GM19372 (cell line): ENCODE data around the gene PPM1H.

Experiments used
- ATAC-seq: cut with Tn5 transposase; IDR thresholded peaks from one replicate; pipeline ENCODE4 v1.9.1; 2021; ENCODE audit warnings: mild to moderate bottlenecking, low read depth, moderate library complexity; ENCODE audit not compliant: unreplicated experiment

The PPM1H gene

DNA sequence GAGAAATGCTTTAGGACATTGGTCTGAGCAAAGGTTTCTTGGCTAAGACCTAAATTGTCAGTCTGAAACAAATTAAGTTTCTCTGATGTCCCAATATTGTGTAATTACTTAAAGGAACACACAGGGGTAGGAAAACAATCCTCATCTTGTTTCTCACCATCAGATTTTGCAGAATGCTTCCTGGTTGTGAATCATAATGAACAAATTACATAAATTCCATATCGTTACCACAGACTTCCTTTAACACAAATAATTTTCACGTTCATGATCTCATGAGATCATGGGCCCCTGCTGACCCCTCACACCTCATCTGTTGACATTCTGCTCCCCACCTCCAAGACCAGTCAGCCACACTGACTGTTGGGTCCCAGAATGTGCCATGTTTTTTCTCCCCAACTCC lies 274.2 kb downstream of the PPM1H start:
- no peak for ATAC-seq

DNA sequence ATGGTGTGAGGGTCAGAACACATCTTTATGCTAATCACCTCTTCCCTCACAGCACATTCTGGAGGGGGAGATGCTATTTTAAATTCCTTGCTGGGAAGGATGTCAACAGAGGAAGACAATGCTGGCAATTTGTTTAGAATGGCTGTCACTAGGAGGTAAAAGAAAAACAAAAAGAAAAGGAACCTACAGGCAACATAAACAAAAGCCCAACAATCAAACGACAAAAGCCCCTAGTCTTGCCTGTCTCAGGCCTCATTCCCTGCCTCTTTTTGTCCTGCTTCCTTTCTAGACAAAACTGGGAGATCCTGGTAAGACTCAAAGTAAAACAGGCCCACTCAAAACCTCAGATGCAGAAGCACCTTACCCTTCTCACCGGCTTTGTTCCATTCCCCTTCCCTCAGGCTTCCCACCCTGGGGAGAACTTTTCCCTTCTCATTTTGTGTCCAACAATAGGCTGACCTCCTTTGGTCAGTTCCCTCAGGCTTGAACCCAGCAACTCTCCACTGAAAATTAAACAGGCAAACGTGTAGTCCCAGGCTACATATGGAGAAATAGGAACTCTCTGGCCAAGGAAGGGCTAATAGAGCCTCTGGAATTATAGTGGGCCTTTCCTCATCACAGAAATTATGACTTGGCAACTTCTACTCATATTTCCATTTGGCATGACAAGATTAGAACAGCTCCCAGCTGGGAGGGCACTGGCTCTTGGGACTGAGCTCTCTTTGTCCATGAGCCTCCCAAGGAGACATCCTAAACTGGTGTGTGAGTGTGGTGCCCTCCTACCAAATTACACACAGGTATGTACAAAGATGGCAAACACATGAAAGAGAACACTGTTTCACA lies 275.3 kb downstream of the PPM1H start:
- ATAC-seq, result no peak

DNA sequence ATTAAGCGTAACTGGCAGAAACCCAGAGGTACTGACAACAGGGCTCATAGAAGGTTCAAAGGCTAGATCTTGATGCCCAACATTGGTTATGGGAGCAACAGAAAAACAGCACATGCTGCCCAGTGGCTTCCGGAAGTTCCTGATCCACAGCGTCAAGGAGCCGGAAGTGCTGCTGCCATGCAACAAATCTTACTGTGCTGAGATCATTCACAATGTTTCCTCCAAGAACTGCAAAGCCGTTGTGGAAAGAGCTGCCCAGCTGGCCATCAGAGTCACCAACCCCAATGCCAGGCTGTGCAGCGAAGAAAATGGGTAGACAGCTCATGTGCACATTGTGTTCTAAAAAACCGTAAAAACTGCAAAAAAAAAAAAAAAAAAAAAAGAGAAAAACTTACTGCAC lies 276.0 kb downstream of the PPM1H start:
- no peak for ATAC-seq

DNA sequence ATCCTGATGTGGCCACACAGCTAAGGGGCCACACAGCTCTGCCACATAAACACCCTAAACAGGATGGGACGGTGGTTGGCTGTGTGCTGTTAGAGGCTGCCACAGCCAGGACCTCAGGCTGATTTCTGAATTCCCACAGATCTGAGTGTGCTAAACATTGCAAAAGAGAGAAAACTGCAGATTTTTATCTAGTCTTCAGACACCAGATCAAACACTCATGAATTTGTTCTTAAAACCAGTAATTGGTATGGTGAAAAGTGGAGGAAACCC lies 277.7 kb downstream of the PPM1H start:
- no peak for ATAC-seq

DNA sequence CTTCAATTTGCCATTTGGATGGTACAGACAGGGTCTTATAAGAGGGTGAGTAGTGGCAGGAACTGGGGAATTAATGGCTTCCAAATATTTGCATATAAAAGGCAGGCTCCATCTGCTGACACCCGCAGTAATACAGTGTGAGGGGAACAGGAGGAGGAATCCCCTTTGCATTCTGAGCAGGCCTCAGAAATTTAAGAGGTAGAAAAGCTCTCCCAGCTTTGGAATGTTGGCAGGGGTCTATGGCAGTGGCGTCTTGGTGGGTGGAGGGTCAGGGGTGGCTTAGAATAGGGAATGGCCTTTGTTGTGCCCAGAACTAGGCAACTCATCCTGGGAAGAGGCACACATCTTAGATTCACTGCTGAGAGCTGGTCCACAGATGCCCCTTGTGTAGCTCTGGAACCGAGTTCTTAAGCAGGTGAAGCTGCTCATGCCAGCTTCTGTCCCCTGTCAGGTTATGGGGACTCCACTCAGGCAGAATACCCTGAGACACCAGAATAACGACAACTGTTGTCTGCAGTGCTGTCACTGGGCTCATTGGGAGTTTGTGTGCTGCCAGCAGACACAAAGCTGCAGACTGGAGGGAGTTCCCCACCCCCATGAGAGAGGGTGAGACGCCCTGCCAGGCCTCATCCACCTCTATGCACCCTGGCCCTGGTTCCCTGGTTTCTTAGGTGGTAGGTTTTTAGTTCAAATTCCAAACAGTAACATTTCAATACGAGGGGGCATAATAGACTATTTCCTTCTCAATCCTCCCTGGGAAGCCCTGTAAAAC lies 278.2 kb downstream of the PPM1H start:
- ATAC-seq, result no peak

DNA sequence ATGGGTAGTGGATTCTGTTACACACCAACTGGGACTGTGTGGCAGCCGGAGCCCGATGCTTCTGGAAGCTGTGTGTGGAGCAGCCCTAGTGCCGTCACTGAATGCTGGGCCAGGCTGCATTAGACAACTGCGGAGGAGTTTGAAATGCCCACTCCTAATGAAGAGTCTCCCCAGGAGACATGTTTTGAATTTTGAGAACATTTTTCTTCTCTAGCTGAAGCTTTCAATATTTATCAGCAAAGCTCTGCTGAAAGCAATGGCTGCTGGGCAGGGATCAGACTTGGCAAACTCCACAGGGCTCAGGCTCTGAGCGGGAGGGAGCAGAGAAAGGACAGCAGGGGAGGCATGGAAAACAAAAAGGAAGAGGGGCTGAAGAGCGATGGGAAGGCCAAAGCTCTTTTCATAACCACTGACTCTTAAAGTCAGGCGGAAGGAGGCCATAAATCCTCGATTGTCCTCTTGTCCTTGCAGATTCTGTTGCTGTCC lies 279.2 kb downstream of the PPM1H start:
- no peak for ATAC-seq

DNA sequence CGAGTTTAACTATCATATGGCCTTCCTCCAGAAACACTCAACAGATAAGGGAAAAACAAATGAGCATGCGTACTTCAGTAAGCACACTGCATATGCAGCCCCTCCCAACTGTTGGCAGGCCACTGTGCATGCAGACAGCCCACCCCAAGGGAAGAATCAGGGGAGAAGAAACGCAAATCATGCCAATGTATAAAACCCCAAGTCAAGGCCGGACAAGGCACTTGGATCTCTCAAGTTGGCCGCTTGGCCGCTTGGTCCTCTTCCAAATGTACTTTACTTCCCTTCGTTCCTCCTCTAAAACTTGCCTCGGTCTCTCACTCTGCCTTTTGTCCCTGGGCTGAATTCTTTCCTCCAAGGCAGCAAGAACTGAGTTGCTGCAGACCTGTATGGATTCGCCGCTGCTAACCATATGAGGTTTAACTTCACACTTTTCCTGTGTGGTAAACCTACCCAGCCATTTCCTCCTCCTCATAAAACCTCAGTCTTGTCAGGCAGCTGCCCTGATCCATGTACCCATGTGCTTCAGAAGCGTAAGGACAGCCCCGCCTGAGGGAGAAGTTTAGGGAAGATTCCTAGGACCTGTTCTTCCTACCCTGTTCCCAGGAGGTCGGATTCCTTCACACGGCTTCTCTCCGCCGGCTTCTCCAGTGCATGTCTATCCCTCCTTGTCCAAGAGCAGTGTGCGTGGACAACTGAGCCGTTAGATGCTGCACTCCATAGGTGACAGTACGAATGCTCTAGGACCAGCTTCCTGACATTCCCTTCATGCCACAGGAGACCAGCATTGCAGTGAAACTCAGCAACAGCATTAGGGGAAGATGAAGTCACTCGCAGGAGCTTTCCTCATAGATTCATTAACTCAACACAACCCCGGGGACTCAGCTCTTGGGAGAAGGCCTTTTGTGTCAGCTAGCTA lies 280.4 kb downstream of the PPM1H start:
- no peak for ATAC-seq

DNA sequence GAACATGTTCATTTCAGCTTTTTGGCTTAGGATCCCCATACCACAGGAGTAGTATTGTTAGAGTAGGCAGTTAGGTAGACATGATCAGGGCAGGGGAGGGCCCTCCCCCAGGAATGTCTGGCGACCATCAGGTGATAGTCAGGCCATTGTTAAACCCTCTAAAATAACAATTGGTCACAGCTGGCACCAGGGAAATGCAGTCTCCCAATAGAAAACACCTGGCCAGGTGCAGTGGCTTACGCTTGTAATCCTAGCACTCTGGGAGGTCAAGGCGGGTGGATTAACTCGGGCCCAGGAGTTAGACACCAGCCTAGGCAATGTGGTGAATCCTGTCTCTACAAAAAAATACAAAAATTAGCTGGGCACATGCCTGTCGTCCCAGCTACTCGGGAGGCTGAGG lies 281.2 kb downstream of the PPM1H start:
- no peak for ATAC-seq

DNA sequence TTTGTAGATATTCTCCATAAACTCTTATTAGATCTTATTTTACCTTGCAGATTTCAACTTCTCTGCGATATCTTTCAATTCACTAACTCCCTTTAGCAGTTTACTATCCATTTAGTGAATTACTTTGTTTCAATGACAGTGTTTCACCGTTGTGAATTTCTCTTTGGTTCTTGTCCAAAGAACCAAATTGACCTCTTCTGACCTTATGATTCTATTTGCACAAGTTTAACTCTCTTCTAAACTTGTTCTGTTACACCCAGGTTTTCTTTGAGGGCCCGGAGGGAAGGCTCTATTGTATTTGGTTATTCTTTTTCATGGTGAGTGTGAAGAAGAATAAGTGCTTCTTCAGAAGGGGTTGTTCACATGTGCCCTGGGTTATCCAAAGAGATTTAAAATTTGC lies 281.6 kb downstream of the PPM1H start:
- ATAC-seq, result no peak

DNA sequence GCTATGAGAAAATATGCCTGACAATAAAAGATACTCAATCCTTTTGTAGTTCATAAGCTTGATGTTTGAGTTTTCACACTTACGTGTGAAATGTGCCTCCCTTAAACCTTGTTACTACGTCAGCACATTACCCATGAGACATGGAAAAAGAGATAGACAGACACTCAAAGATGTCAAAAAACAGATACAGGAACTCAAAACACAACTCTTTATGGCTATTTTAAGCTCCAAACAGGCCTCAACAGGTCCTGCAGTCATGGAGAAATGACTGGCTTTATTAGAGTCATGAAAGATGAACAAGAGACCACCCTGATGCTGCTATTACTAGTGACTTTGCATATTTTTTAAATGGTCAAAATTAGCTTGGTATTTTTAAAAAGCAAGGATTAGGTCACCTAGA lies 283.8 kb downstream of the PPM1H start:
- no peak for ATAC-seq

DNA sequence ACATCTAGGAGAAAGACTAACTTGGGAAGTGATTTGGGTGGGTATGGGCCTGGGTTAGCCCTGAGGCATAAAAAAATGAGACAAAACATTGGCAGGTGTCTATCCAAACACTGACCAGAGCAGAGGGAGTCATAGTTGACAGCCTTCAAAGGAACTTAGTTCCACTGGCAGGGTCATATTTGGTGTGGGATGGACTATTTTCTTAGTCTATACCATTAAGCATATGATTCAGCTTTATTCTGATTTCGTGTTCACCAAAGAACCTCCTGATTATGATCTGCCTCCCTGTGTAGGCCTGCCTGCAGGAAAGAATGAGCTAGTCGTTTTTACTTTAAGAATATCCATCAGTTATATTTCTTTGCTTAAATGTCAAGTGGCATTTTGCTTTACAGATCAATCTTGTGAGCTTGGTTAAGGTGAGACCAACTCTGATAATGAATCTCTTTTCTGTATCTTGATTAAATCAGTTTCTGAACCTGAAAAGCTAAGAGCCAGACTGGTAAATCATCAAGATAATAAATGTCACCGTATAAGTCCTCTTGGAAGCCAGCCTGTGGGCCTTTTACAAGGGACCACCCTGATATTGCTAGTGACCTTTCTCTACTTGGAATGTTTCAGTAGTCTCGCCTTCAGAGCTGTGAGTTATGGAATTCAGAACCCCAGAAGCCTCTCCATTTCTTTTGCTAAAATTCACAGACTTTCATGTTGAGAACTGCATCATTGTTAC lies 285.4 kb downstream of the PPM1H start:
- no peak for ATAC-seq

DNA sequence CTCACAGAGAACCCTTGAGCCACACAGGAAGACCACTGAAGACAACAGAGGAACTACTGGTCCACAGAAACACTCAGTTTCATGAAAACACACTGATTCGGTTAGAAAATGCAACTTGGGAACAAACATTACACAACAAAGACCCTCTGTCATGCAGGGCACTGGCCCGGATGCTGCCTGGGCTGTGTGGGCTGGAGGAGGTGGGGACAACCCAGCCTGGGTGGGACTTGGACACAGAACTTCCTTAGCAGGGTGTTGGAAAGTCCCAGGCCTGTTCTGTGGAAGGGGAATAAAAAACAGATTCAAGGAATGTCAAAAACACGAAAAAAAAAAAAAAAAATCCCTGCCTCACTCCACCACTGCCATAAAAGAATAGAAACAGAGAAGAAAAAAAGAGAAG lies 287.4 kb downstream of the PPM1H start:
- no peak for ATAC-seq

DNA sequence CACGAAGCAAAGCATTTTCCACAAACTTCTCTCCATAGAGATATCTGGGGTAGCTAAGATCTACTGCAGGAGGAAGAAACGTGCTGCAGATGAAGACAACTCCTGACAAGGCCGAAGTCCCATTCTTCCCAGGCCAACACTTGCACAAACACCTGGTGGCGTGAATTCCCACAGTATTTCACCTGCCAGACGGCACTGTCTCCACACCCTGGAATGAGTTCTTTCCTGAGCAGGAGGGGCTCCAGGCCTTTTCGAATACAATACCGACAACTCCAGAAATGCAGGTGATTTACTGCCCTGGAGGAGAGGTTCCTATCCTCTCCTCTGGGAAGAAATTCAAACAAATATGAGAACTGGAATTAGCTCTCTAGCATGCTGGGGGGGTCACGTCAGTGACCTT lies 288.4 kb downstream of the PPM1H start:
- ATAC-seq, result no peak

DNA sequence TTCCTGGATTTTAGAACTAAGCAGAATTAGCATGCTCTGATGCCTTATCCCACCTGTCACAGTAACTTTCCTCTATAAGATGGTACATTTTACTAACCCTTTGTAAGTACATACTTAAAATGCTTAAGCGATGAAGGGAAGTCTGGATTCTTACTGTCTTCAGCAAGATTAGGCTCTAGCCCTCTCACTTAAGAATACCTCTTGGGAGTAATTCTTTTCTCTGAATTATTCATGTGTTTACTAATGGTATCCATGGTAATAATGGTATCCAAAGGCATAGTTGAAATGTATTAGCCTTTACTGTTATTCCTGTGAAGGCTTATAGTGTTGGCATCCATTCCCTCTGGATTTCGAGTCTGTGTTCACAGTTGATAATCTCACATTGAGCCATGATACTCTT lies 291.5 kb downstream of the PPM1H start:
- ATAC-seq, result no peak

DNA sequence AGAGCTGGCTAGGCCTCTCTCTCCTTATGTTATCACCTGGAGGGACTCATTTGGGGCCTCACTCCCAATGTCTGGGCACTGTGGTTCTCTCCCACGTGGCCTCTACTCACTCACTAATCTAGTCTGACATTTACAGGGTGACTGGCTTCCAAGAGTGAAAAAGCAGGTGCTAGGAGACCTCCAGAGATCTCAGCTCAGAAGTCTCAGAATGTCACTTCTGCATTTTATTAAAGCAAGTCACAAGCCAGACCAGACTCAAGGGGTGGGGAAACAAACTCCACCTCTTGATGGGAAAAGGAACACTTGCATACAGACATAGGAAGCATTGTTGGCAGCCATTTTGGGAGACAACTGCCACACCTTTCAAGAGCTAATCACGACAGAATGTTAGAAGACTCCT lies 292.5 kb downstream of the PPM1H start:
- no peak for ATAC-seq

DNA sequence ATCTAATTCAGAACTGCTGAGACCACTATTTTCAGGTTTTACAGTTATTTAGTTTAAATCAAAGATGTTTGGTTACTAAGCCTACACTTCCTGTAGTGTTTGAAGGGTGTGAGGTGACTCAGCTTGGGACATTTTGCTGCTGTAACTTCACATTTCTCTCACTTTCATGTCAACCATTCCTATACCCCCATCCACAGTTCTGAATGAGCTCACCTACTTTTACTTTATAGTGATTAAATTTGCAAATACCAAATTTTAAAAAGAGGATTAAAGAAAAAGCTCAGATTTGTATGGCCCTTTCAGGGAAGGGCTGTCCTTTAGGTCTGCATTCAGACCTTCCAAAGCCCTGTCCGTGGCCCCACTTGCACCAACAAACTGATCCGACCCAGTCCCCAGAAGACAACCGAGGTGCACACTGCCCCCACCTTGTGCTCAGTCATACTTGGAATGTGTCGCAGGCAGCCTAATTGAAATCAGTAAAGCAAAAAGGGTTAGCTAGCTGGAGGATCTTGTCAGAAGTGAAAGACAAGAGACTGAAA lies 294.0 kb downstream of the PPM1H start:
- peak; percentile 92 for ATAC-seq

DNA sequence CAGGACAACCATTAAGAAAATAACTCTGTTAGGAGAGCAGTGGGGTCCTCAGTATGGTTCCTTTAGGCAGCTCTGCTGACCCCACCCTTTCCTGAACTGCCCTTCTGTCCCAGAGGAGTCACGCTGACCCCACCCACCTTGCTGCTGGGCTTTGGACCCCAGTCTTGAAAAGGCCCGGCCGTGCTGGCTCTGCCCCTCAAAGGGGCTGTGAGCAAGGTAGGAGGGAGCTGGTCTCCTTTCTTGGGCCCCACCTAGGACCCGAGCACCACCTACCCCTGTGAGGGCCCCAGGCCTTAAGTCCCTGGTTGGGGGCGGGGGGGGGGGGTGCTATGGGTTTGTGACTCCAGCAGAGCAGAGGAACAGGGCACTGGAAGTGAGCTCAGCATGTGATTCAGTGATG lies 297.3 kb downstream of the PPM1H start:
- no peak for ATAC-seq

DNA sequence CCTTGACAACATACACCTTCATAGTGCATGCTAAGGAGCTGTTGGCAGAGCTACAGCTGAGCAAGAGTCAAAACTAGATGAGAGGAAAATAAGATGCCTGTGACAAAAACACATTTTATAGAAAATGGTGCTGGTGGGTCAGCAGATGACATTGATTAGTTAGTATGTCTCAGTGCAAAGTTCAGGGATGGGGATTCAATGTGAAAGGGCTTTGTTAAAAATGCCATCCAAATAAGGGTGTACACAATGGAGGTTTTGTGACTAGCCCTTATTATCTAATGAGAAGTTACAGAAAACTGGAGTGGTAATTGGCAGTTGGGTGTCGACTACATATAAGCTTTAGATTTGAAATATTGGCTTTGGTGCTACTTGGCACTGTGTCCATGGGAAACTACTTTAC lies 299.3 kb downstream of the PPM1H start:
- no peak for ATAC-seq

DNA sequence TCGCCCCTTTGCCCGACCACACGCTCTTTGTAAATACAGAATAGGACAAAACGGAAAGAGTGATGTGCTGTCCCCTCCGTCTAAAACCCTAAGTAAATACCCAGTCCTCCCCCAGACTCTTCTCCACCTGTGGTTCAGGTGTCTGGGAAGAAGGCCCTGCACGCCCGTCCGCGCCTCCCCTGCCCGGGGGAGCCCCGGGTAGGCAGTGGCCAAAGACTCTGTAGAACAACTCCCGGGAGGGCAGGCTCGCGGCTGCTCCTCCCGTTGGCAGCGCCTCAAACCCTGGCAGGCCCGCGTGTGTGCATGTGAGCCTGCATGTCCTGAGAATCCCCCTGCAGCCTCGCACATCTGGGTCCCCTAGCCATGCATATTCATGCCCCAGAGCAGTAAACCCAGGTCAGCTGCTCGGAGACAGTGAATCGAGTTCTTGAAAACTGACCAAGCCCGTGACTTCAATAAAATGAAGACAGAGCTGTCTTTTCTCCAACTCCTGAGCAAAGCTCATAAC lies 302.5 kb downstream of the PPM1H start:
- peak; percentile 18 for ATAC-seq
